ENCODE data around the gene PARS2. TPM values are rescaled to one million over a fixed set of nuclear protein-coding genes. Genes with fewer than 3 reads are reported as not detected.

The PARS2 gene
- polyA plus RNA-seq, 1 donor from 2014 or later = 1.9 TPM

GRCh38 chr1:54736685-54737084 is 27.6 kb downstream of the PARS2 start:
- H3K36me3 ChIP-seq (ENCODE audit: insufficient read depth, low read length) = no peaks in the 10 kb centered on the region

GRCh38 chr1:54728027-54728426 is 36.3 kb downstream of the PARS2 start:
- no peaks in the 10 kb centered on the region for H4K20me1 ChIP-seq (ENCODE audit: insufficient read depth)
- H3K9me2 ChIP-seq (ENCODE audit: insufficient read depth, low read length) = no peaks in the 10 kb centered on the region
- H3K27me3 ChIP-seq (ENCODE audit: insufficient read depth, low read depth, low read length) = no peaks in the 10 kb centered on the region
- peaks cover 19% of the 10 kb centered on the region for H3K36me3 ChIP-seq (ENCODE audit: insufficient read depth, low read length)
- no peak overlapping the region for H2AFZ ChIP-seq (ENCODE audit: low read depth, low read length)
- H3K9ac ChIP-seq (ENCODE audit: low read length) = no peak overlapping the region
- no peak overlapping the region for H3K27ac ChIP-seq (ENCODE audit: low read length)
- no peak for TF ChIP-seq POLR2AphosphoS5 (IDR thresholded peaks at IDR 0.05)
- no peak for TF ChIP-seq EP300 (conservative IDR thresholded peaks at IDR 0.05; ENCODE audit: poor library complexity, severe bottlenecking)
- no peak for TF ChIP-seq SMC3 (conservative IDR thresholded peaks at IDR 0.05; ENCODE audit: poor library complexity)
- TF ChIP-seq EZH2 (IDR thresholded peaks at IDR 0.05; ENCODE audit: borderline replicate concordance, insufficient read depth, low read length, poor library complexity, severe bottlenecking) = no peak
- no peaks in the 10 kb centered on the region for H3F3A ChIP-seq (ENCODE audit: insufficient read depth, low read length, poor library complexity, severe bottlenecking)
- no peak overlapping the region for H3K4me2 ChIP-seq (ENCODE audit: low read length)
- no peak overlapping the region for H3K4me3 ChIP-seq (ENCODE audit: low read length)
- H3K9me3 ChIP-seq (ENCODE audit: low read length) = peaks cover 6% of the 10 kb centered on the region
- no peaks in the 10 kb centered on the region for H3K79me2 ChIP-seq (replicated peaks; ENCODE audit: insufficient read depth, low read length)

More at GRCh38 chr1:54736685-54737084, 27.6 kb downstream of the PARS2 start:
- no peak for TF ChIP-seq TAF1 (IDR thresholded peaks at IDR 0.05; ENCODE audit: low read depth)
- no peak for TF ChIP-seq RAD21 (conservative IDR thresholded peaks at IDR 0.05)
- TF ChIP-seq CTCF (IDR thresholded peaks at IDR 0.05; ENCODE audit: poor library complexity, severe bottlenecking) = no peak
- TF ChIP-seq EZH2 (IDR thresholded peaks at IDR 0.05; ENCODE audit: borderline replicate concordance, insufficient read depth, low read length, poor library complexity, severe bottlenecking) = no peak
- no peak for TF ChIP-seq MXI1 (conservative IDR thresholded peaks at IDR 0.05; ENCODE audit: poor library complexity, severe bottlenecking)
- no peak for TF ChIP-seq POLR2AphosphoS5 (IDR thresholded peaks at IDR 0.05)
- no peak for TF ChIP-seq REST (IDR thresholded peaks at IDR 0.05; ENCODE audit: borderline replicate concordance)
- no peaks in the 10 kb centered on the region for H3K79me2 ChIP-seq (replicated peaks; ENCODE audit: insufficient read depth, low read length)
- no peaks in the 10 kb centered on the region for H3K27me3 ChIP-seq (ENCODE audit: insufficient read depth, low read depth, low read length)
- no peak overlapping the region for H3K27ac ChIP-seq (ENCODE audit: low read length)
- H3K9ac ChIP-seq (ENCODE audit: low read length) = no peak overlapping the region
- H3F3A ChIP-seq (ENCODE audit: insufficient read depth, low read length, poor library complexity, severe bottlenecking) = no peaks in the 10 kb centered on the region
- no peaks in the 10 kb centered on the region for H4K20me1 ChIP-seq (ENCODE audit: insufficient read depth)
- H2AFZ ChIP-seq (ENCODE audit: low read depth, low read length) = no peak overlapping the region
- no peak overlapping the region for H3K4me2 ChIP-seq (ENCODE audit: low read length)
- no peak overlapping the region for H3K4me3 ChIP-seq (ENCODE audit: low read length)
- no peaks in the 10 kb centered on the region for H3K9me2 ChIP-seq (ENCODE audit: insufficient read depth, low read length)
- no peaks in the 10 kb centered on the region for H3K9me3 ChIP-seq (ENCODE audit: low read length)

GRCh38 chr1:54724771-54725170 is 39.6 kb downstream of the PARS2 start:
- no peaks in the 10 kb centered on the region for H4K20me1 ChIP-seq (ENCODE audit: insufficient read depth)
- H3F3A ChIP-seq (ENCODE audit: insufficient read depth, low read length, poor library complexity, severe bottlenecking) = no peaks in the 10 kb centered on the region
- H3K9me3 ChIP-seq (ENCODE audit: low read length) = peaks cover 6% of the 10 kb centered on the region
- H3K27ac ChIP-seq (ENCODE audit: low read length) = no peak overlapping the region
- no peak overlapping the region for H3K4me2 ChIP-seq (ENCODE audit: low read length)
- no peak overlapping the region for H2AFZ ChIP-seq (ENCODE audit: low read depth, low read length)
- peaks cover 30% of the 10 kb centered on the region for H3K36me3 ChIP-seq (ENCODE audit: insufficient read depth, low read length)
- H3K79me2 ChIP-seq (replicated peaks; ENCODE audit: insufficient read depth, low read length) = no peaks in the 10 kb centered on the region
- TF ChIP-seq MXI1 (conservative IDR thresholded peaks at IDR 0.05; ENCODE audit: poor library complexity, severe bottlenecking) (no peak), REST (IDR thresholded peaks at IDR 0.05; ENCODE audit: borderline replicate concordance) (no peak), TAF1 (IDR thresholded peaks at IDR 0.05; ENCODE audit: low read depth) (no peak), CTCF (IDR thresholded peaks at IDR 0.05; ENCODE audit: poor library complexity, severe bottlenecking) (no peak)
- H3K9me2 ChIP-seq (ENCODE audit: insufficient read depth, low read length) = no peaks in the 10 kb centered on the region
- no peak overlapping the region for H3K9ac ChIP-seq (ENCODE audit: low read length)
- no peak overlapping the region for H3K4me3 ChIP-seq (ENCODE audit: low read length)
- H3K27me3 ChIP-seq (ENCODE audit: insufficient read depth, low read depth, low read length) = no peaks in the 10 kb centered on the region
